Measurements from ENCODE around the gene PIGN. TPM values are rescaled to one million over a fixed set of nuclear protein-coding genes. Genes with fewer than 3 reads are reported as not detected.

PIGN gene
- total and polyA plus RNA-seq, 2 donors (not counting 3 experiments of a cell fraction or from before 2014, with no cell fraction given), result 13.7 to 26.1 TPM

GRCh38 chr18:62226047-62226446 lies 39.2 kb upstream of the PIGN start:
- TF ChIP-seq CTCF (IDR thresholded peaks at IDR 0.05; ENCODE audit: extremely low read depth in 1 of 2, insufficient read depth in 1 of 2, low read depth in 1 of 2, low read length in 2 of 2) (no peak), FOS (IDR thresholded peaks at IDR 0.05; ENCODE audit: borderline replicate concordance, insufficient read depth, low read length) (no peak), MAX (IDR thresholded peaks at IDR 0.05; ENCODE audit: insufficient read depth, insufficient read length) (no peak), JUN (IDR thresholded peaks at IDR 0.05; ENCODE audit: borderline replicate concordance, insufficient read depth, insufficient read length, low read depth) (no peak), MYC (IDR thresholded peaks at IDR 0.05; ENCODE audit: low read depth, low read length) (no peak), POLR2A (IDR thresholded peaks at IDR 0.05; ENCODE audit: low read depth, low read length) (no peak), GATA2 (IDR thresholded peaks at IDR 0.05; ENCODE audit: insufficient read depth, insufficient read length, low read depth, low read length) (no peak), POLR2AphosphoS5 (IDR thresholded peaks at IDR 0.05; ENCODE audit: insufficient read depth, low read depth, low read length) (no peak), EZH2 (IDR thresholded peaks at IDR 0.05; ENCODE audit: borderline replicate concordance, low read depth, low read length, severe bottlenecking) (no peak)
- no peak overlapping the region for H2AFZ ChIP-seq (ENCODE audit: low read depth, low read length)
- no peaks in the 10 kb centered on the region for H3K4me1 ChIP-seq (ENCODE audit: control insufficient read depth, extremely low read depth, insufficient read depth, low read length)
- H3K79me2 ChIP-seq (ENCODE audit: control insufficient read depth, insufficient read depth, low read length), result no peaks in the 10 kb centered on the region
- no peaks in the 10 kb centered on the region for H3K9me1 ChIP-seq (replicated peaks; ENCODE audit: control insufficient read depth, extremely low read depth, insufficient read depth, low read length)
- H3K27ac ChIP-seq (ENCODE audit: insufficient read depth, low read depth, low read length), result no peak overlapping the region
- DNase-seq (ENCODE audit: low read depth, low spot score), result no peak
- H3K9ac ChIP-seq (replicated peaks; ENCODE audit: extremely low read depth, insufficient read depth, low read length), result no peak overlapping the region
- no peak overlapping the region for H3K4me3 ChIP-seq (replicated peaks in 1 of 3; ENCODE audit: insufficient read depth in 1 of 3, low read depth in 1 of 3, low read length in 3 of 3)
- no peaks in the 10 kb centered on the region for H4K20me1 ChIP-seq (replicated peaks; ENCODE audit: control insufficient read depth, extremely low read depth, insufficient read depth, low read length)
- no peaks in the 10 kb centered on the region for H3K9me3 ChIP-seq (replicated peaks; ENCODE audit: control insufficient read depth, insufficient read depth, low read length)
- no TSS peak for BruUV-seq (replicated peaks)
- no peak overlapping the region for H3K4me2 ChIP-seq (ENCODE audit: insufficient read depth, low read length)
- intact Hi-C loops (cut with micrococcal nuclease), result no loop called here
- CTCF ChIA-PET, result interaction anchor here (0.8 to 1.0 kb wide), 2 partner anchors 11 to 24 kb away, joined by 4 to 5 read pairs; no protein-coding TSS in a partner anchor
- no peak for FAIRE-seq
- POLR2A ChIA-PET, result no interaction called here
- H3K27me3 ChIP-seq (ENCODE audit: control insufficient read depth in 2 of 2, insufficient read depth in 2 of 2, low read length in 2 of 2), result no peaks in the 10 kb centered on the region
- dilution Hi-C loops (cut with MboI; ENCODE audit: extremely low pct_ligation_motif_present, low sequenced_read_pairs), result no loop called here
- H3K36me3 ChIP-seq (ENCODE audit: control insufficient read depth in 2 of 2, extremely low read depth in 1 of 2, insufficient read depth in 2 of 2, low read length in 2 of 2), result peaks cover 2 to 12% of the 10 kb centered on the region in 2 experiments

Measured in endothelial cell of umbilical vein (primary cell).